ENCODE measurements around the gene FGF5.

Gene FGF5

DNA sequence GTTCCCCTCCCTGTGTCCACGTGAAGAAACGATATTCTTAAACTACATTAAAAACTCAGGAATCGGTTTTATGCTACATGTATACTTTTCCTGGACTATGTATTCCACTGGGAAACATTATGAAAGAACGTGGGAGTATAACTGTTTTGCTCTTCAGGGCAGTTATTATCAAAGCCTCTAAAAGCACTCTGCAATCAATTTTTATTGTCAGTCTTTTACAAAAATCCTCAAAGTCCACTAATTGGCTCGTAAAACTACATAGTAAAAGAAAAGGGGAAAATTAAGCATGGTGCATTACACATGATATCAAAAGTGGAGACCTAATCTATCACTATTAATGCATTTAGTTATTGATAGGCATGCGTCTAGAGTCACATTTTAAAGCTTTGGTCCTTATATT lies 57.7 kb downstream of the FGF5 start:
- Histone ChIP-seq H3K79me1 (ENCODE audit: low read length) (no peaks in the 10 kb centered on the region), H2BK12ac (ENCODE audit: low read length) (no peak overlapping the region), H3K4me3 (ENCODE audit: low read depth, low read length) (no peak overlapping the region), H2AFZ (ENCODE audit: insufficient read depth, low read length, poor library complexity) (no peak overlapping the region), H4K8ac (ENCODE audit: low read depth, low read length) (no peak overlapping the region), H3K9me3 (ENCODE audit: insufficient read depth, low read depth, low read length) (no peaks in the 10 kb centered on the region), H4K91ac (ENCODE audit: low read depth, low read length) (no peak overlapping the region), H3K27ac (ENCODE audit: low read depth, low read length) (no peak overlapping the region), H3K4ac (ENCODE audit: low read depth, low read length) (no peak overlapping the region), H3K4me2 (ENCODE audit: low read length) (no peak overlapping the region), H3K27me3 (ENCODE audit: insufficient read depth, low read length) (no peaks in the 10 kb centered on the region), H3K36me3 (ENCODE audit: control insufficient read depth in 1 of 2, insufficient read depth in 2 of 2, low read length in 2 of 2) (no peaks in the 10 kb centered on the region), H4K12ac (ENCODE audit: low read depth, low read length) (no peak overlapping the region), H3K14ac (ENCODE audit: low read length) (no peak overlapping the region), H2BK5ac (ENCODE audit: low read depth, low read length, poor library complexity) (no peak overlapping the region), H3K23ac (ENCODE audit: low read length) (no peak overlapping the region), H2BK120ac (ENCODE audit: insufficient read depth, low read length, poor library complexity) (no peak overlapping the region), H3K9ac (ENCODE audit: low read length) (no peak overlapping the region), H3K18ac (ENCODE audit: low read length) (no peak overlapping the region), H3K4me1 (ENCODE audit: control insufficient read depth in 1 of 2, insufficient read depth in 2 of 2, low read length in 2 of 2) (no peaks in the 10 kb centered on the region), H3K79me2 (ENCODE audit: control insufficient read depth, insufficient read depth, low read length, poor library complexity) (no peaks in the 10 kb centered on the region), H2AK5ac (ENCODE audit: low read length) (no peak overlapping the region)
- no peak for DNase-seq
- no CpG with 5 or more reads among the region's 6 CpGs for WGBS (ENCODE audit: extremely low coverage, insufficient coverage, insufficient read length)

DNA sequence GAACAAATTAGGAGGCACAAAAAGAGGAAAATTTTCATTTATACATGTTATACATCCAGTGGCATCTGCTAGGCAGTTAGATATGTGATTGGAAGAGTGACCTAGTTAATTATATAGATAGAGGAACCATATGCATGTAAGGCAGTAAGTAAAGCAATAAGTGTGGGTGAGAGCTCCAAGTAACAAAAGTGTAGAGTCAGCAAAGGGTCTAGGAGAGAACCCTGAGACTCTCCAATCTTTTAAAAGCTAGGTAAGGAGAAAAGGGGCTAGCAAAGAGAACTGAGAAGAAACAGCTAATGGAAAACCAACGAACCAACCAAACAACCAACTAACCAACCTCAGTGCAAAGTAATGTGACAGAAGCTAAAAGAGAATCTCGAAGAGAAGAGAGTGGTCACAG lies 65.2 kb downstream of the FGF5 start:
- H2AK5ac ChIP-seq (ENCODE audit: low read length), result no peak overlapping the region
- no peak overlapping the region for H3K4me3 ChIP-seq (ENCODE audit: low read depth, low read length)
- no peaks in the 10 kb centered on the region for H3K79me1 ChIP-seq (ENCODE audit: low read length)
- H3K36me3 ChIP-seq (ENCODE audit: control insufficient read depth in 1 of 2, insufficient read depth in 2 of 2, low read length in 2 of 2), result no peaks in the 10 kb centered on the region
- H3K18ac ChIP-seq (ENCODE audit: low read length), result no peak overlapping the region
- H3K4me2 ChIP-seq (ENCODE audit: low read length), result no peak overlapping the region
- WGBS (ENCODE audit: extremely low coverage, insufficient coverage, insufficient read length), result no CpG with 5 or more reads among the region's 2 CpGs
- no peak overlapping the region for H2BK120ac ChIP-seq (ENCODE audit: insufficient read depth, low read length, poor library complexity)
- H3K27me3 ChIP-seq (ENCODE audit: insufficient read depth, low read length), result no peaks in the 10 kb centered on the region
- no peak overlapping the region for H4K12ac ChIP-seq (ENCODE audit: low read depth, low read length)
- H3K23ac ChIP-seq (ENCODE audit: low read length), result no peak overlapping the region
- no peak for DNase-seq
- H2AFZ ChIP-seq (ENCODE audit: insufficient read depth, low read length, poor library complexity), result no peak overlapping the region
- H3K9ac ChIP-seq (ENCODE audit: low read length), result no peak overlapping the region
- H2BK12ac ChIP-seq (ENCODE audit: low read length), result no peak overlapping the region
- H3K79me2 ChIP-seq (ENCODE audit: control insufficient read depth, insufficient read depth, low read length, poor library complexity), result no peaks in the 10 kb centered on the region
- no peaks in the 10 kb centered on the region for H3K9me3 ChIP-seq (ENCODE audit: insufficient read depth, low read depth, low read length)
- H3K14ac ChIP-seq (ENCODE audit: low read length), result no peak overlapping the region
- H4K8ac ChIP-seq (ENCODE audit: low read depth, low read length), result no peak overlapping the region
- no peak overlapping the region for H3K4ac ChIP-seq (ENCODE audit: low read depth, low read length)
- no peak overlapping the region for H3K27ac ChIP-seq (ENCODE audit: low read depth, low read length)
- peaks cover 0 to 3% of the 10 kb centered on the region in 2 experiments for H3K4me1 ChIP-seq (ENCODE audit: control insufficient read depth in 1 of 2, insufficient read depth in 2 of 2, low read length in 2 of 2)
- no peak overlapping the region for H4K91ac ChIP-seq (ENCODE audit: low read depth, low read length)
- no peak overlapping the region for H2BK5ac ChIP-seq (ENCODE audit: low read depth, low read length, poor library complexity)

DNA sequence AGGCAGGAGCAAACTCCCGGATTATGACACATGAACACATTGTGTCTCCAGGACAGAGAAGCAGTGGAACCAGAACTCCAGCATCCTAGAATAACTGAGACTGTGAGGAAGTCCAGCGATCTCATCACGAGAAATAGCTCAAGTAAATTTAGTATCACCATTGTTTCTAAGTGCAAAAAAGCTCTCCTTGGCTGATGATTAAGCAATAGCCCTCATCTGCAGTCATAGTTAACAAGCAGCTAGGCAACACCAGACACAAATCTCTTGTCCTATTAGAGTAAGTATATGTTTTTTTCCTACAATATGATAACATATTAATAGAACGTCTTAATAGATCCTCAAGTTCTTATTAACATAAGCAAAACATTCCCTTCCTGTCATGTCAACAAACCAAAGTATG lies 66.7 kb downstream of the FGF5 start:
- H3K14ac ChIP-seq (ENCODE audit: low read length), result no peak overlapping the region
- H3K36me3 ChIP-seq (ENCODE audit: control insufficient read depth in 1 of 2, insufficient read depth in 2 of 2, low read length in 2 of 2), result no peaks in the 10 kb centered on the region
- DNase-seq, result peak in 1 of 2 donors; percentile 18
- H3K27ac ChIP-seq (ENCODE audit: low read depth, low read length), result no peak overlapping the region
- no peak overlapping the region for H3K4me2 ChIP-seq (ENCODE audit: low read length)
- H4K12ac ChIP-seq (ENCODE audit: low read depth, low read length), result no peak overlapping the region
- H2BK120ac ChIP-seq (ENCODE audit: insufficient read depth, low read length, poor library complexity), result no peak overlapping the region
- H3K4ac ChIP-seq (ENCODE audit: low read depth, low read length), result no peak overlapping the region
- H3K79me1 ChIP-seq (ENCODE audit: low read length), result no peaks in the 10 kb centered on the region
- no peak overlapping the region for H2BK12ac ChIP-seq (ENCODE audit: low read length)
- H3K79me2 ChIP-seq (ENCODE audit: control insufficient read depth, insufficient read depth, low read length, poor library complexity), result no peaks in the 10 kb centered on the region
- H3K27me3 ChIP-seq (ENCODE audit: insufficient read depth, low read length), result no peaks in the 10 kb centered on the region
- no peak overlapping the region for H3K23ac ChIP-seq (ENCODE audit: low read length)
- no peak overlapping the region for H2AK5ac ChIP-seq (ENCODE audit: low read length)
- H3K9me3 ChIP-seq (ENCODE audit: insufficient read depth, low read depth, low read length), result no peaks in the 10 kb centered on the region
- no peak overlapping the region for H4K91ac ChIP-seq (ENCODE audit: low read depth, low read length)
- H3K9ac ChIP-seq (ENCODE audit: low read length), result no peak overlapping the region
- H2AFZ ChIP-seq (ENCODE audit: insufficient read depth, low read length, poor library complexity), result no peak overlapping the region
- peaks cover 0 to 3% of the 10 kb centered on the region in 2 experiments for H3K4me1 ChIP-seq (ENCODE audit: control insufficient read depth in 1 of 2, insufficient read depth in 2 of 2, low read length in 2 of 2)
- no peak overlapping the region for H4K8ac ChIP-seq (ENCODE audit: low read depth, low read length)
- no CpG with 5 or more reads among the region's 4 CpGs for WGBS (ENCODE audit: extremely low coverage, insufficient coverage, insufficient read length)
- H3K18ac ChIP-seq (ENCODE audit: low read length), result no peak overlapping the region
- H2BK5ac ChIP-seq (ENCODE audit: low read depth, low read length, poor library complexity), result no peak overlapping the region
- H3K4me3 ChIP-seq (ENCODE audit: low read depth, low read length), result no peak overlapping the region

DNA sequence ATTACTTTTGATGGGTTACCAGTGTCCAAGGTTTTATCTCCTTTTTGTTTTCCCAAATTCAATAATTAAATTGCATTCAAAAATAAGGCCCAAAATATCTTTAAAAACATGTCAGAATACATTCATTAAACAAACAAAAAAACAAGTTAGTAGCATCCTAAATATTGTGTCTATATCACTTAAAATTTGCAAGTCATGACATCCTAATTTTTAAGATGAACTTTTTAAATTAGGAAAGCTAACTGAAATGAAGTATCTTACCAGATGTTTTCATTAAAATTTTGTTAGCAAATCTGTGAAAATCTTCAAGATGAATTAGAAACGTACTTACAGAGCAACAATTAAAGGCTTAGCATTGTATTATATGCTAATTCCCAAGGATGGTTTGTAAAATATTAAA lies 68.1 kb downstream of the FGF5 start:
- Histone ChIP-seq H2AK5ac (ENCODE audit: low read length) (no peak overlapping the region), H2AFZ (ENCODE audit: insufficient read depth, low read length, poor library complexity) (no peak overlapping the region), H4K91ac (ENCODE audit: low read depth, low read length) (no peak overlapping the region), H2BK120ac (ENCODE audit: insufficient read depth, low read length, poor library complexity) (no peak overlapping the region), H4K12ac (ENCODE audit: low read depth, low read length) (no peak overlapping the region), H3K4ac (ENCODE audit: low read depth, low read length) (no peak overlapping the region), H2BK5ac (ENCODE audit: low read depth, low read length, poor library complexity) (no peak overlapping the region), H3K9me3 (ENCODE audit: insufficient read depth, low read depth, low read length) (no peaks in the 10 kb centered on the region), H3K79me2 (ENCODE audit: control insufficient read depth, insufficient read depth, low read length, poor library complexity) (no peaks in the 10 kb centered on the region), H3K4me2 (ENCODE audit: low read length) (no peak overlapping the region), H3K36me3 (ENCODE audit: control insufficient read depth in 1 of 2, insufficient read depth in 2 of 2, low read length in 2 of 2) (no peaks in the 10 kb centered on the region), H3K14ac (ENCODE audit: low read length) (no peak overlapping the region), H3K27me3 (ENCODE audit: insufficient read depth, low read length) (no peaks in the 10 kb centered on the region), H3K27ac (ENCODE audit: low read depth, low read length) (no peak overlapping the region), H4K8ac (ENCODE audit: low read depth, low read length) (no peak overlapping the region), H3K18ac (ENCODE audit: low read length) (no peak overlapping the region), H2BK12ac (ENCODE audit: low read length) (no peak overlapping the region), H3K4me1 (ENCODE audit: control insufficient read depth in 1 of 2, insufficient read depth in 2 of 2, low read length in 2 of 2) (peaks cover 0 to 3% of the 10 kb centered on the region in 2 experiments), H3K9ac (ENCODE audit: low read length) (no peak overlapping the region), H3K4me3 (ENCODE audit: low read depth, low read length) (no peak overlapping the region), H3K79me1 (ENCODE audit: low read length) (no peaks in the 10 kb centered on the region), H3K23ac (ENCODE audit: low read length) (no peak overlapping the region)
- no CpG with 5 or more reads among the region's 1 CpG for WGBS (ENCODE audit: extremely low coverage, insufficient coverage, insufficient read length)
- no peak for DNase-seq

All from trophoblast cell (in vitro differentiated cells and primary cell).